ENCODE data around the gene ZNF135. TPM values are rescaled to one million over a fixed set of nuclear protein-coding genes. Genes with fewer than 3 reads are reported as not detected.

The ZNF135 gene
- polyA plus RNA-seq (ENCODE audit: insufficient read length in 3 of 3) = 10 to 100 TPM; 21.8 to 30.3 (median 21.8) TPM
- long read RNA-seq, donor 1, partial matches to known transcripts = 0 of 1 reads
- long read RNA-seq, donor 1, other reads (novel, unspliced or antisense) = 0 of 1 reads
- long read RNA-seq, donor 2, partial matches to known transcripts = 0 of 3 reads
- long read RNA-seq, donor 2, other reads (novel, unspliced or antisense) = 0 of 3 reads
- long read RNA-seq, donor 3 = 0 reads
- long read RNA-seq, donor 4, partial matches to known transcripts = 0 of 1 reads
- long read RNA-seq, donor 4, other reads (novel, unspliced or antisense) = 0 of 1 reads
- long read RNA-seq, donor 5, partial matches to known transcripts = 0 of 1 reads
- long read RNA-seq, donor 5, other reads (novel, unspliced or antisense) = 0 of 1 reads
- long read RNA-seq, donor 6 = 0 reads
- long read RNA-seq, donor 7, partial matches to known transcripts = 8 of 16 reads
- long read RNA-seq, donor 7, other reads (novel, unspliced or antisense) = 7 of 16 reads
- long read RNA-seq, donor 8, partial matches to known transcripts = 0 of 3 reads
- long read RNA-seq, donor 8, other reads (novel, unspliced or antisense) = 0 of 3 reads
- long read RNA-seq, donor 9, partial matches to known transcripts = 8 of 20 reads
- long read RNA-seq, donor 9, other reads (novel, unspliced or antisense) = 9 of 20 reads
- long read RNA-seq, donor 10, partial matches to known transcripts = 0 of 1 reads
- long read RNA-seq, donor 10, other reads (novel, unspliced or antisense) = 0 of 1 reads
- long read RNA-seq, donor 11, partial matches to known transcripts = 10 of 11 reads
- long read RNA-seq, donor 11, other reads (novel, unspliced or antisense) = 0 of 11 reads
- long read RNA-seq, donor 12, partial matches to known transcripts = 0 of 1 reads
- long read RNA-seq, donor 12, other reads (novel, unspliced or antisense) = 0 of 1 reads
- long read RNA-seq, donor 13, partial matches to known transcripts = 10 of 27 reads
- long read RNA-seq, donor 13, other reads (novel, unspliced or antisense) = 14 of 27 reads
- long read RNA-seq, donor 14, partial matches to known transcripts = 0 of 2 reads
- long read RNA-seq, donor 14, other reads (novel, unspliced or antisense) = 0 of 2 reads
- long read RNA-seq, donor 15, partial matches to known transcripts = 0 of 1 reads
- long read RNA-seq, donor 15, other reads (novel, unspliced or antisense) = 0 of 1 reads
- long read RNA-seq, donor 16, partial matches to known transcripts = 9 of 10 reads
- long read RNA-seq, donor 16, other reads (novel, unspliced or antisense) = 0 of 10 reads

GRCh38 chr19:58059003-58059670 lies at the start of gene ZNF135:
TSS of gene ZNF135 (plus strand) at chr19:58059282. CDS start at chr19:58060003, 721 bp downstream.
- DNase-seq (ENCODE audit: extremely low read depth in 1 of 11, low read depth in 9 of 11, low spot score in 4 of 11) = peak; percentile 66 to 93 (median 89)

- no peak for DNase-seq (ENCODE audit: extremely low read depth in 1 of 11, low read depth in 9 of 11, low spot score in 4 of 11)
Measured at GRCh38 chr19:58009301-58009665, 49.8 kb upstream of the ZNF135 start.

- DNase-seq (ENCODE audit: extremely low read depth in 1 of 11, low read depth in 9 of 11, low spot score in 4 of 11) = peak; percentile 88 to 95 (median 91)
Measured at GRCh38 chr19:58009666-58010301, 49.3 kb upstream of the ZNF135 start.

GRCh38 chr19:58010507-58010906 lies 48.6 kb upstream of the ZNF135 start:
- DNase-seq (ENCODE audit: extremely low read depth in 1 of 11, low read depth in 9 of 11, low spot score in 4 of 11) = no peak

GRCh38 chr19:58014141-58014540 lies 44.9 kb upstream of the ZNF135 start:
- DNase-seq (ENCODE audit: extremely low read depth in 1 of 11, low read depth in 9 of 11, low spot score in 4 of 11) = no peak

GRCh38 chr19:58020129-58020528 lies 39.0 kb upstream of the ZNF135 start:
- DNase-seq (ENCODE audit: extremely low read depth in 1 of 11, low read depth in 9 of 11, low spot score in 4 of 11) = no peak

- peak in 10 of 11 donors; percentile 60 to 88 (median 76) for DNase-seq (ENCODE audit: extremely low read depth in 1 of 11, low read depth in 9 of 11, low spot score in 4 of 11)
Measured at GRCh38 chr19:58021541-58022282, 37.4 kb upstream of the ZNF135 start.

- no peak for DNase-seq (ENCODE audit: extremely low read depth in 1 of 11, low read depth in 9 of 11, low spot score in 4 of 11)
Measured at GRCh38 chr19:58022283-58022660, 36.8 kb upstream of the ZNF135 start.

GRCh38 chr19:58024661-58025060 lies 34.4 kb upstream of the ZNF135 start:
- no peak for DNase-seq (ENCODE audit: extremely low read depth in 1 of 11, low read depth in 9 of 11, low spot score in 4 of 11)

GRCh38 chr19:58033741-58034476 lies 25.2 kb upstream of the ZNF135 start, which contains the start of gene ZSCAN1:
TSS of gene ZSCAN1 (plus strand) at chr19:58034025. CDS start at chr19:58037837, 3,812 bp downstream.
- peak; percentile 82 to 96 (median 94) for DNase-seq (ENCODE audit: extremely low read depth in 1 of 11, low read depth in 9 of 11, low spot score in 4 of 11)

GRCh38 chr19:58034477-58034793 lies 24.6 kb upstream of the ZNF135 start:
- DNase-seq (ENCODE audit: extremely low read depth in 1 of 11, low read depth in 9 of 11, low spot score in 4 of 11) = no peak

- DNase-seq (ENCODE audit: extremely low read depth in 1 of 11, low read depth in 9 of 11, low spot score in 4 of 11) = no peak
Measured at GRCh38 chr19:58035863-58036262, 23.2 kb upstream of the ZNF135 start.

- peak in 1 of 11 donors; percentile 17 for DNase-seq (ENCODE audit: extremely low read depth in 1 of 11, low read depth in 9 of 11, low spot score in 4 of 11)
Measured at GRCh38 chr19:58037927-58038687, 21.0 kb upstream of the ZNF135 start.

- DNase-seq (ENCODE audit: extremely low read depth in 1 of 11, low read depth in 9 of 11, low spot score in 4 of 11) = no peak
Measured at GRCh38 chr19:58038688-58039204, 20.3 kb upstream of the ZNF135 start.

- DNase-seq (ENCODE audit: extremely low read depth in 1 of 11, low read depth in 9 of 11, low spot score in 4 of 11) = no peak
Measured at GRCh38 chr19:58040751-58041525, 18.1 kb upstream of the ZNF135 start.
